K562 (cell line): ENCODE measurements around the gene CNTNAP4.

ENCODE experiments used
- BHLHE40 ChIP-seq: IDR thresholded peaks from 2 replicates; pipeline ENCODE4 v1.6.1; 2011; ENCODE audit warnings: low read length, improper control_type of control experiment
- FOXK2 ChIP-seq, 2 experiments: fragments of 450-650 bp; IDR thresholded peaks in 1 of 2; conservative IDR thresholded peaks in 1 of 2; 2 replicates each; pipeline ENCODE4 v1.6.1; 2016; ENCODE audit warnings: low read depth in 2 of 2, mild to moderate bottlenecking in 1 of 2
- MAZ ChIP-seq, 2 experiments: fragments of 450-650 bp in 1 of 2; sonication (generic) in 1 of 2; formaldehyde crosslinking; IDR thresholded peaks in 1 of 2; conservative IDR thresholded peaks in 1 of 2; 2 replicates each; pipeline versions ENCODE4 v1.4.0 to v1.5.0; 2020; ENCODE audit warnings: mild to moderate bottlenecking in 1 of 2, missing genetic modification reagents in 1 of 2
- MYBL2 ChIP-seq, 2 experiments: fragments of 450-650 bp in 1 of 2; sonication (generic) in 1 of 2; formaldehyde crosslinking in 1 of 2; IDR thresholded peaks; 2 replicates each; pipeline versions ENCODE4 v1.6.1 to v1.8.1; 2017 to 2022; ENCODE audit warnings: borderline replicate concordance in 1 of 2, inconsistent platforms in 1 of 2, low read depth in 1 of 2, mild to moderate bottlenecking in 1 of 2, missing genetic modification reagents in 1 of 2, moderate library complexity in 1 of 2
- POLR2A ChIP-seq: fragments of 450-650 bp; conservative IDR thresholded peaks from 2 replicates; pipeline ENCODE4 v1.6.1; 2016
- POLR2AphosphoS5 ChIP-seq: IDR thresholded peaks from 2 replicates; pipeline ENCODE4 v1.6.1; 2011; ENCODE audit warnings: mild to moderate bottlenecking, low read depth, low read length, moderate library complexity; ENCODE audit not compliant: control insufficient read depth, insufficient read depth
- RAD51 ChIP-seq: fragments of 450-650 bp; IDR thresholded peaks from 2 replicates; pipeline ENCODE4 v1.7.1; 2016; ENCODE audit warnings: low read depth, mild to moderate bottlenecking, borderline replicate concordance
- RBM39 ChIP-seq: fragments of 200-400 bp; formaldehyde crosslinking; optimal IDR thresholded peaks from 2 replicates; pipeline ENCODE3; 2018; ENCODE audit warnings: low read depth, low read length
- SMC3 ChIP-seq: conservative IDR thresholded peaks from 2 replicates; pipeline ENCODE4 v1.6.1; 2011; ENCODE audit warnings: low read depth, low read length, improper control_type of control experiment; ENCODE audit not compliant: insufficient read depth
- TBP ChIP-seq: optimal IDR thresholded peaks from 2 replicates; pipeline ENCODE3; 2011; ENCODE audit warnings: low read depth, low read length, improper control_type of control experiment
- ZFP36 ChIP-seq: fragments of 150-350 bp; IDR thresholded peaks from 2 replicates; pipeline ENCODE4 v1.6.1; 2018; ENCODE audit warnings: low read length, low read depth; ENCODE audit not compliant: partially characterized antibody
- TF ChIP-seq, protein P1 (sequence below): fragments of 250-450 bp; sonication (Bioruptor Pico); IDR thresholded peaks from 2 replicates; pipeline ENCODE4 v1.5.0; 2020; ENCODE audit warnings: mild to moderate bottlenecking, borderline replicate concordance
- TF ChIP-seq, protein P2 (sequence below): sonication (generic); formaldehyde crosslinking; IDR thresholded peaks from 2 replicates; pipeline ENCODE4 v1.5.0; 2020; ENCODE audit warnings: missing genetic modification reagents

DNA sequence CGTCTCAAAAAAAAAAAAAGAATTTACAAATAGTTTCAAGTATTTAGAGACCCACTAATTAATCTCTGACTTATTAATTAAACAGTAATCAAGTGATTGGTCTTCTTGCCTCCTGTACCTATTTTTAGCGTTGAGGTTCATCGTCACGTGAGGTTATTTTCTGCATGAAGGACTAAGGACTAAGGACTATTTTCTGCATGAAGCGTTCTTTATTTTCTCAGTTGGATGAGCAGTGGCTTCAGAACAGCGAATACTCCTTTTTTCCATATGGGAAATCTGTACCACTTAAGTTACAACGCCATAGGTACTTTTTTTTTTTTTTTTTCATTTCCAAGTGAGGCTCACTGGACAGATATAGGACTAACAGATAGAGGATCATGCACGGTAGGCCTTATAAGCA lies 224.9 kb downstream of the CNTNAP4 start:
- no peak for TF ChIP-seq RBM39
- TF ChIP-seq FOXK2 (conservative IDR thresholded peaks at IDR 0.05 in 1 of 2, IDR thresholded peaks at IDR 0.05 in 1 of 2; ENCODE audit: low read depth in 2 of 2) = no peak
- no peak for TF ChIP-seq MYBL2 (IDR thresholded peaks at IDR 0.05; ENCODE audit: low read depth)
- TF ChIP-seq MYBL2 (CRISPR knock-in tag; IDR thresholded peaks at IDR 0.05; ENCODE audit: borderline replicate concordance) = no peak
- no peak for TF ChIP-seq MAZ (CRISPR knock-in tag; conservative IDR thresholded peaks at IDR 0.05 in 1 of 2, IDR thresholded peaks at IDR 0.05 in 1 of 2)
- TF ChIP-seq SMC3 = no peak
- no peak for TF ChIP-seq BHLHE40
- TF ChIP-seq, protein P1, sequence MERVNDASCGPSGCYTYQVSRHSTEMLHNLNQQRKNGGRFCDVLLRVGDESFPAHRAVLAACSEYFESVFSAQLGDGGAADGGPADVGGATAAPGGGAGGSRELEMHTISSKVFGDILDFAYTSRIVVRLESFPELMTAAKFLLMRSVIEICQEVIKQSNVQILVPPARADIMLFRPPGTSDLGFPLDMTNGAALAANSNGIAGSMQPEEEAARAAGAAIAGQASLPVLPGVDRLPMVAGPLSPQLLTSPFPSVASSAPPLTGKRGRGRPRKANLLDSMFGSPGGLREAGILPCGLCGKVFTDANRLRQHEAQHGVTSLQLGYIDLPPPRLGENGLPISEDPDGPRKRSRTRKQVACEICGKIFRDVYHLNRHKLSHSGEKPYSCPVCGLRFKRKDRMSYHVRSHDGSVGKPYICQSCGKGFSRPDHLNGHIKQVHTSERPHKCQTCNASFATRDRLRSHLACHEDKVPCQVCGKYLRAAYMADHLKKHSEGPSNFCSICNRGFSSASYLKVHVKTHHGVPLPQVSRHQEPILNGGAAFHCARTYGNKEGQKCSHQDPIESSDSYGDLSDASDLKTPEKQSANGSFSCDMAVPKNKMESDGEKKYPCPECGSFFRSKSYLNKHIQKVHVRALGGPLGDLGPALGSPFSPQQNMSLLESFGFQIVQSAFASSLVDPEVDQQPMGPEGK = no peak
- TF ChIP-seq POLR2A = no peak
- TF ChIP-seq ZFP36 = no peak
- TF ChIP-seq TBP = no peak
- no peak for TF ChIP-seq POLR2AphosphoS5
- no peak for TF ChIP-seq RAD51
- TF ChIP-seq, protein P2, sequence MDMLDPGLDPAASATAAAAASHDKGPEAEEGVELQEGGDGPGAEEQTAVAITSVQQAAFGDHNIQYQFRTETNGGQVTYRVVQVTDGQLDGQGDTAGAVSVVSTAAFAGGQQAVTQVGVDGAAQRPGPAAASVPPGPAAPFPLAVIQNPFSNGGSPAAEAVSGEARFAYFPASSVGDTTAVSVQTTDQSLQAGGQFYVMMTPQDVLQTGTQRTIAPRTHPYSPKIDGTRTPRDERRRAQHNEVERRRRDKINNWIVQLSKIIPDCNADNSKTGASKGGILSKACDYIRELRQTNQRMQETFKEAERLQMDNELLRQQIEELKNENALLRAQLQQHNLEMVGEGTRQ = no peak
